Osteocyte (in vitro differentiated cells): ENCODE measurements around the gene SH2D5. TPM values are rescaled to one million over a fixed set of nuclear protein-coding genes. Genes with fewer than 3 reads are reported as not detected.

Experiments
- DNase-seq: peaks from one replicate; pipeline ENCODE4 v3.0.0; 2021; ENCODE audit warnings: mixed read lengths; ENCODE audit not compliant: unreplicated experiment; ENCODE audit errors: extremely low spot score
- H3K27ac Mint-ChIP-seq: one replicate; pipeline ENCODE4 v1.8.0; 2021; ENCODE audit warnings: mild to moderate bottlenecking, mixed read lengths; ENCODE audit not compliant: unreplicated experiment
- H3K27me3 Mint-ChIP-seq: one replicate; pipeline ENCODE4 v1.8.0; 2021; ENCODE audit warnings: mixed read lengths; ENCODE audit not compliant: unreplicated experiment
- H3K36me3 Mint-ChIP-seq: one replicate; pipeline ENCODE4 v1.8.0; 2021; ENCODE audit warnings: mixed read lengths; ENCODE audit not compliant: unreplicated experiment
- H3K4me1 Mint-ChIP-seq: one replicate; pipeline ENCODE4 v1.8.0; 2021; ENCODE audit warnings: mixed read lengths; ENCODE audit not compliant: unreplicated experiment
- H3K4me3 Mint-ChIP-seq: one replicate; pipeline ENCODE4 v1.8.0; 2021; ENCODE audit warnings: mild to moderate bottlenecking, moderate library complexity, mixed read lengths; ENCODE audit not compliant: unreplicated experiment
- H3K9me3 Mint-ChIP-seq: one replicate; pipeline ENCODE4 v1.8.0; 2021; ENCODE audit warnings: mixed read lengths; ENCODE audit not compliant: unreplicated experiment
- total RNA-seq: library from RNA; stranded (reverse); gene quantifications from 2 replicates; pipeline ENCODE4 v1.2.1, GENCODE V29; 2021
- TF ChIP-seq, protein P1 (sequence below): fragments of 200-600 bp; sonication (generic); IDR thresholded peaks from 2 replicates; pipeline ENCODE4 v1.5.0; 2021; ENCODE audit warnings: antibody characterized with exemption, mild to moderate bottlenecking, moderate library complexity

Gene SH2D5
- total RNA-seq, 1 donor from 2014 or later: 0.46 TPM

DNA sequence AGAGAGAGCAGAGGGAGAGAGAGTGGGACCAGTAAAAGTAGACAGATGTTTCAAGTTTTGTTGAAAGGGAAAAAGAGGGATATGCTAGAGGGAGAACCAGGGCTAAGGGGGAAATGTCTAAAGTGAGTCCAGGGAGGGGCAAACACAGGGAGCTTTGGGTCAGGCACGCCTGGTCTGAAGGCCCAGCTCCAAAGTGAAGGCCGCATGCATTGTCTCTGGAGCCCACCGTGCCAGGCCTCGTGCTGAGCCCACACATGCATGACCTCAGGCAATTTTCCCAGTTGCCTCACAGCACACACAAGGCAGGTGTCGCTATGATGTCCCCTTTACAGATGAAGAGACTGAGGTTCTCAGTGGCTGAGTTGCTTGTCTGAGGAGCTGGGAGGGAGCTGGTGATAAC lies 30.7 kb downstream of the SH2D5 start:
- H3K4me1 Mint-ChIP-seq: peaks cover 16% of the 10 kb centered on the region
- H3K27me3 Mint-ChIP-seq: no peaks in the 10 kb centered on the region
- no peaks in the 10 kb centered on the region for H3K36me3 Mint-ChIP-seq
- H3K9me3 Mint-ChIP-seq: no peaks in the 10 kb centered on the region
- TF ChIP-seq, protein P1, sequence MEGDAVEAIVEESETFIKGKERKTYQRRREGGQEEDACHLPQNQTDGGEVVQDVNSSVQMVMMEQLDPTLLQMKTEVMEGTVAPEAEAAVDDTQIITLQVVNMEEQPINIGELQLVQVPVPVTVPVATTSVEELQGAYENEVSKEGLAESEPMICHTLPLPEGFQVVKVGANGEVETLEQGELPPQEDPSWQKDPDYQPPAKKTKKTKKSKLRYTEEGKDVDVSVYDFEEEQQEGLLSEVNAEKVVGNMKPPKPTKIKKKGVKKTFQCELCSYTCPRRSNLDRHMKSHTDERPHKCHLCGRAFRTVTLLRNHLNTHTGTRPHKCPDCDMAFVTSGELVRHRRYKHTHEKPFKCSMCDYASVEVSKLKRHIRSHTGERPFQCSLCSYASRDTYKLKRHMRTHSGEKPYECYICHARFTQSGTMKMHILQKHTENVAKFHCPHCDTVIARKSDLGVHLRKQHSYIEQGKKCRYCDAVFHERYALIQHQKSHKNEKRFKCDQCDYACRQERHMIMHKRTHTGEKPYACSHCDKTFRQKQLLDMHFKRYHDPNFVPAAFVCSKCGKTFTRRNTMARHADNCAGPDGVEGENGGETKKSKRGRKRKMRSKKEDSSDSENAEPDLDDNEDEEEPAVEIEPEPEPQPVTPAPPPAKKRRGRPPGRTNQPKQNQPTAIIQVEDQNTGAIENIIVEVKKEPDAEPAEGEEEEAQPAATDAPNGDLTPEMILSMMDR: no peak
- H3K27ac Mint-ChIP-seq: no peak overlapping the region
- H3K4me3 Mint-ChIP-seq: no peak overlapping the region
- no peak for DNase-seq

DNA sequence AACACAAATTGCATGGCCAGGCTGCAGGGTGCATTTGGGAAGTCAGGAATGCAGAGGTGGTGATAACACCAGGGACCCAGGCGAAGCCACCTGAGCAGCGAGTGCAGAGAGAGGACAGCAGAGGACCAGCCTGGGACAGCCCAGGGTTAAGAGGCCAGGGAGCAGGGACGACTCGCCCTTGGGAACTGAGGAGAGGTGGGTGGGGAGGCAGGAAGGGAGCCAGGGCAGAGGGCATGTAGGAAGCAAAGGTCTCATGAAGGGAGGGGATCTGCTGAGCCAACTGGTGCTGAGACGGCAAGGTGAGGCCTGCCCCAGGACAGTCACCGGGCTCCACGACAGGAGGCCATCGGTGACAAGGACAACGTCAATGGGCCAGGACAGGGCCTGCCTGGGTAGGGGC lies 31.1 kb downstream of the SH2D5 start:
- TF ChIP-seq, protein P1: no peak
- Mint-ChIP-seq H3K4me1 (peaks cover 17% of the 10 kb centered on the region), H3K9me3 (no peaks in the 10 kb centered on the region), H3K36me3 (no peaks in the 10 kb centered on the region), H3K27ac (no peak overlapping the region), H3K4me3 (no peak overlapping the region), H3K27me3 (no peaks in the 10 kb centered on the region)
- DNase-seq: no peak

DNA sequence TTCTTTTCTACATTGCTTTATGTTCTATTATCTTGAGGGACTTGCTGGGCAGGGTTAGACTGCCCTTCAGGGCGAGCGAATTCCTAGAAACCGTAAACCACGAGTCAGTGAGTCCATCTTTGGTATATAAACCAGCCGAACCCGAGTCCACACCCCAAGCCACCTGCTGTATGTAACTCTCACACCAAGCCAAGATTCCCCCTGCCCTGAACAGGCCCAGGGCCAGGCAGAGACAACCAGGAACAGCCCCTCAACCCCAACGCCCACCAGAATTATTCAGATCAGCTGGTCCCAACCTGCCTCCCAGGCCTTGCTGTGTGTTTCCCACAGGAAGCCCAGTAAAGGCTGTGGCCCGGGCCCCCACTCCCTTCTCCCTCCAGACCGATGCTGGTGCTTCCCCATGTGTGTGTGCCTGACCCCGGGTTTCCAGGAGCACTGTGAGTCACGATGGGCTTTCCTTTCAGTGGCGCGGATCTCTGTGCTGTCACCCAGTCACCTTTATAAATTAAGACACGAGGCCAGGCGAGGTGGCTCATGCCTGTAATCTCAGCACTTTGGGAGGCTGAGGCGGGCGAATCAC lies 31.8 kb downstream of the SH2D5 start:
- Mint-ChIP-seq H3K27me3 (no peaks in the 10 kb centered on the region), H3K36me3 (no peaks in the 10 kb centered on the region), H3K9me3 (no peaks in the 10 kb centered on the region), H3K4me1 (peaks cover 19% of the 10 kb centered on the region), H3K4me3 (no peak overlapping the region), H3K27ac (no peak overlapping the region)
- TF ChIP-seq, protein P1: no peak
- DNase-seq: no peak

DNA sequence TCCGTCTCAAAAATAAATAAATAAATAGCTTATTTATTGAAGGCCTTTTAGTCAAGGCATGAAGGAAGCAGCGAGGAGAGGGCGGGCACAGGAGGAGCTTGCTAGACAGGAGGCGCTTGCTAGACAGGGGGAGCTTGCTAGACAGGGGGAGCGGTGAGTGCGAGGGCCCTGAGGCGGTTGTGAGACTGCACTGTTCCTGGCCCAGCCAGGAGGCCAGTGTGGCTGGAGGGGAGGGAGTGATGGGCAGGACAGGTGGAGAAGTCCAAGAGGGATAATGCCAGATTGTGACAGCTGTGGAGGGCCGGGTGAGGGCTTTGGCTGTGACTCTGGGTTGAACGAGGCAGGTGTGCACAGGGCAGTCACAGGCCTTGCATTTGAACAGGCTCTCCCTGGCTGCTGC lies 32.9 kb downstream of the SH2D5 start:
- TF ChIP-seq, protein P1: no peak
- no peaks in the 10 kb centered on the region for H3K9me3 Mint-ChIP-seq
- no peaks in the 10 kb centered on the region for H3K36me3 Mint-ChIP-seq
- no peak for DNase-seq
- H3K4me3 Mint-ChIP-seq: no peak overlapping the region
- H3K27ac Mint-ChIP-seq: no peak overlapping the region
- peaks cover 19% of the 10 kb centered on the region for H3K4me1 Mint-ChIP-seq
- H3K27me3 Mint-ChIP-seq: no peaks in the 10 kb centered on the region

DNA sequence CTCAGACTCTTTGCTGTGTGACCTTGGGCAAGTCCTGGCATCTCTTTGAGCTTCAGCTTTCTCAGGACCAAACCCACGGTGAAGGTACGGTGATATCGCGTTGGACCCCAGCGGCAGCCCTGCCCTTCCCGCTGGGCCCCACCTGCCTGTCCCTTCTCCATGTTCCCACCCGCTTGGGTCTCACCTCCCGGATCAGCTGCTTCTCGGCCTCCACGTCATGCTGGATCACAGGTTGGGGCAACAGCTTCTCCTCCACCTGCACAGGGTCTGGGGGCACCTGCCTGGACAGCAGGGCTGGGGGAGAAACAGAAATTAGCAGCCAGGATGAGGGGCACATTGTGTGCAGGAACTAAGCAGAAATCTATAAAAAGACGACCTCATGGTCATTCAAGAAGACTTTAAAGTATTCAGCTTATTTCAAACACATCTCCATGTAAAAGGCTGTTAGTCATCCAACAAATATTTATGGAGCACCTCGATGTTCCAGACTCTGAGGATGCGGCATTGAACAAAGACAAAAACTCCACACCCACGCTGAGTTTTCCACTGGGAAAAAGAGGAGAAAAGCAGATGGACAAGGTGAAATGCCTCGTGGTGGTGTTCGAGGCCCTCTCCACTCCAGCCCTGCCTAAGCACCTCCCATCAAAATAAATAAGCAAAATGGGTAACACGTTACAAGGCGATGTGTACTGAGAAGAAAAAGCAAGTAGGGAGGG lies 34.1 kb downstream of the SH2D5 start:
- H3K27me3 Mint-ChIP-seq: no peaks in the 10 kb centered on the region
- DNase-seq: no peak
- no peak overlapping the region for H3K4me3 Mint-ChIP-seq

More for the DNA sequence above, 34.1 kb downstream of the SH2D5 start:
- no peaks in the 10 kb centered on the region for H3K9me3 Mint-ChIP-seq
- H3K27ac Mint-ChIP-seq: peak overlapping the region; percentile 41
- peaks cover 19% of the 10 kb centered on the region for H3K4me1 Mint-ChIP-seq
- H3K36me3 Mint-ChIP-seq: no peaks in the 10 kb centered on the region
- TF ChIP-seq, protein P1: no peak
